Psoas muscle (tissue), 8 donors: Measurements from ENCODE around the gene JAG1. TPM values are rescaled to one million over a fixed set of nuclear protein-coding genes. Genes with fewer than 3 reads are reported as not detected.

Source experiments
- ATAC-seq, 4 donors: fragments of 200-7000 bp; cut with Tn5 transposase; one replicate each; pipeline ENCODE4 v1.9.1; 2020; ENCODE audit warnings: moderate library complexity in 3 of 4, mild to moderate bottlenecking in 2 of 4
- DNase-seq, 2 donors: peaks; one replicate each; pipeline ENCODE4 v3.0.0-alpha.2; 2020
- H3K27ac ChIP-seq: fragments of 200-600 bp; one replicate; pipeline ENCODE4 v1.8.0; 2022
- H3K27me3 ChIP-seq, 3 donors: fragments of 200-600 bp in 1 of 3; one replicate each; pipeline versions ENCODE4 v1.6.1 to v1.8.0; 2013 to 2022; ENCODE audit warnings: low read length in 2 of 3, mild to moderate bottlenecking in 2 of 3, moderate library complexity in 1 of 3; ENCODE audit not compliant: insufficient read depth in 3 of 3
- H3K36me3 ChIP-seq, 2 donors: fragments of 200-600 bp in 1 of 2; one replicate each; pipeline versions ENCODE4 v1.6.1 to v1.8.0; 2013 to 2022; ENCODE audit warnings: low read depth in 1 of 2, mild to moderate bottlenecking in 1 of 2, moderate library complexity in 1 of 2; ENCODE audit not compliant: insufficient read depth in 1 of 2
- H3K4me1 ChIP-seq: fragments of 200-600 bp; one replicate; pipeline ENCODE4 v1.8.0; 2022
- H3K4me3 ChIP-seq: fragments of 200-600 bp; one replicate; pipeline ENCODE4 v1.8.0; 2022; ENCODE audit warnings: mild to moderate bottlenecking
- H3K9me3 ChIP-seq: fragments of 200-600 bp; one replicate; pipeline ENCODE4 v1.8.0; 2022
- CTCF ChIP-seq: fragments of 200-600 bp; IDR thresholded peaks from one replicate; pipeline ENCODE4 v1.8.0; 2022; ENCODE audit warnings: antibody characterized with exemption
- WGBS, 3 donors: extraction: QIAGEN DNeasy Blood & Tissue Kit; methylation state at CpG; one replicate each; pipeline versions ENCODE4 v1.1.6 to v1.1.7; 2013; 5-methylcytosine and 5-hydroxymethylcytosine counted together
- intact Hi-C, 2 donors: fragments of 100-400 bp; cut with DNase I; formaldehyde crosslinking; loops; one replicate each; pipeline versions ENCODE4 v1.11.0 to v1.14.2; 2022
- polyA plus RNA-seq, 3 donors: library from polyadenylated mRNA; stranded (reverse); fragments of 200-250 nt; gene quantifications; one replicate each; pipeline ENCODE4 v1.2.3, GENCODE V29; 2013
- total RNA-seq, 4 donors: library from RNA; stranded (reverse); fragmentation: NEBNext Ultra II Directional in 2 of 4; extraction: Animal tissue kit (Norgen Biotek cat#: 25700) in 2 of 4; gene quantifications; one replicate each; pipeline versions ENCODE4 v1.2.1 to v1.2.4, GENCODE V29; 2021 to 2023
- donor health status: healthy with polysubstance abuse.
- donor health status: DM: no; HTN: no; CAD: no; lungs with moderate emphysema.
- donor health status: Bipolar disorder and iron deficiency.
- donor health status: healthy.
- donor health status: DM: yes; HTN: yes; CAD: no.
- donor health status: DM: no; HTN: no; CAD: no.
- donor health status: DM: no; HTN: no; CAD: no.
- donor health status: DM: yes; HTN: yes; CAD: no.

JAG1 gene
- total and polyA plus RNA-seq, 7 donors, result 5.4 to 35.4 (median 10.4) TPM

- no peak for DNase-seq
- no peak for TF ChIP-seq CTCF
- Histone ChIP-seq H3K9me3 (no peaks in the 10 kb centered on the region), H3K4me3 (no peak overlapping the region), H3K4me1 (no peaks in the 10 kb centered on the region), H3K27me3 (no peaks in the 10 kb centered on the region), H3K36me3 (no peaks in the 10 kb centered on the region), H3K27ac (no peak overlapping the region)
- intact Hi-C loops, result no loop called here
- no peak for ATAC-seq
- 50 to 61% (median 60%) methylated on average over 1 of the region's 1 CpG for WGBS, 3 donors
These were observed 15.6 kb upstream of the JAG1 start for GRCh38 chr20:10689385-10689784.

- Histone ChIP-seq H3K9me3 (no peaks in the 10 kb centered on the region), H3K36me3 (no peaks in the 10 kb centered on the region), H3K4me1 (no peaks in the 10 kb centered on the region), H3K27ac (no peak overlapping the region), H3K4me3 (no peak overlapping the region), H3K27me3 (no peaks in the 10 kb centered on the region)
- intact Hi-C loops, result no loop called here
- no peak for ATAC-seq
- TF ChIP-seq CTCF, result no peak
- DNase-seq, result no peak
- WGBS, 3 donors, result 59 to 68% (median 65%) methylated on average over 5 of the region's 5 CpGs
These were observed 14.1 kb upstream of the JAG1 start for GRCh38 chr20:10687895-10688294.

GRCh38 chr20:10686356-10687133 is 12.7 kb upstream of the JAG1 start:
- no peaks in the 10 kb centered on the region for H3K27me3 ChIP-seq
- no peak for DNase-seq
- TF ChIP-seq CTCF, result no peak
- H3K4me3 ChIP-seq, result no peak overlapping the region
- 85 to 86% (median 86%) methylated on average over 14 of the region's 14 CpGs for WGBS, 3 donors
- H3K36me3 ChIP-seq, result no peaks in the 10 kb centered on the region
- ATAC-seq, result no peak
- no peaks in the 10 kb centered on the region for H3K4me1 ChIP-seq
- intact Hi-C loops, result no loop called here
- no peaks in the 10 kb centered on the region for H3K9me3 ChIP-seq
- H3K27ac ChIP-seq, result no peak overlapping the region

- WGBS, 3 donors, result 81 to 91% (median 82%) methylated on average over 2 of the region's 2 CpGs
- intact Hi-C loops, result no loop called here
These were observed 9.7 kb upstream of the JAG1 start for GRCh38 chr20:10683537-10683936.

More at GRCh38 chr20:10683537-10683936, 9.7 kb upstream of the JAG1 start:
- ATAC-seq, result no peak
- no peaks in the 10 kb centered on the region for H3K27me3 ChIP-seq
- H3K9me3 ChIP-seq, result no peaks in the 10 kb centered on the region
- no peak overlapping the region for H3K27ac ChIP-seq
- no peak for DNase-seq
- H3K4me3 ChIP-seq, result no peak overlapping the region
- no peak for TF ChIP-seq CTCF
- H3K4me1 ChIP-seq, result no peaks in the 10 kb centered on the region
- no peaks in the 10 kb centered on the region for H3K36me3 ChIP-seq
